ENCODE results near the gene PDE11A. TPM values are rescaled to one million over a fixed set of nuclear protein-coding genes. Genes with fewer than 3 reads are reported as not detected.

The PDE11A gene
- total RNA-seq, 2 donors from 2014 or later: 0.28 to 3.5 TPM

DNA sequence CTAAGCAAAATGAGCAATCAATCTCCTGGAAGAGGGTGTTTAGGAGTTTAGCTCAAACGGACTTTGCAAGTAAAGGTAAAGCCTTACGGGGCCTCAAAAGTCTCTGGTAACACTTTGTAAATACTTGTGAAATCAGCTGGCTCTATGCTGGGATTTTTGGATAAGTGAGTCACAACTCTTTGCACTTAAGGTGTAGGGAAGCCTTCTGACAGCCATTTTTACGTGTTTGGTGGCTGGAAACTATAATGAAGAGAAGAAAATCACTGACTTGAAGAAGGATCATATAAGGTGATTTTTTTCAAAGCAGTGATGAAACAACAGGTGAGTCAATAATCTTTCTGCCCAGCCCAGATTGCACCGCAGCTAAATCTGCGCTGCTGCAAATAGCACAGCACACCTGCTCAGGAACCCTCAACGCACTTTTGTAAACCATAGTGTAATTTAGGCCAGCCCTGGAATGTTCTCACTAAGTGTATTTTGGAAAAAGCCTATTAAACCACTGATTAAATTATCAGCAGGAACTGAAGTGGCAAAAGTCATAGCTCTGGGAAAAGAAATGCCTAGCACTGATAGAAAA is 461.2 kb downstream of the PDE11A start:
- TF ChIP-seq, protein P1, sequence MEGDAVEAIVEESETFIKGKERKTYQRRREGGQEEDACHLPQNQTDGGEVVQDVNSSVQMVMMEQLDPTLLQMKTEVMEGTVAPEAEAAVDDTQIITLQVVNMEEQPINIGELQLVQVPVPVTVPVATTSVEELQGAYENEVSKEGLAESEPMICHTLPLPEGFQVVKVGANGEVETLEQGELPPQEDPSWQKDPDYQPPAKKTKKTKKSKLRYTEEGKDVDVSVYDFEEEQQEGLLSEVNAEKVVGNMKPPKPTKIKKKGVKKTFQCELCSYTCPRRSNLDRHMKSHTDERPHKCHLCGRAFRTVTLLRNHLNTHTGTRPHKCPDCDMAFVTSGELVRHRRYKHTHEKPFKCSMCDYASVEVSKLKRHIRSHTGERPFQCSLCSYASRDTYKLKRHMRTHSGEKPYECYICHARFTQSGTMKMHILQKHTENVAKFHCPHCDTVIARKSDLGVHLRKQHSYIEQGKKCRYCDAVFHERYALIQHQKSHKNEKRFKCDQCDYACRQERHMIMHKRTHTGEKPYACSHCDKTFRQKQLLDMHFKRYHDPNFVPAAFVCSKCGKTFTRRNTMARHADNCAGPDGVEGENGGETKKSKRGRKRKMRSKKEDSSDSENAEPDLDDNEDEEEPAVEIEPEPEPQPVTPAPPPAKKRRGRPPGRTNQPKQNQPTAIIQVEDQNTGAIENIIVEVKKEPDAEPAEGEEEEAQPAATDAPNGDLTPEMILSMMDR (IDR thresholded peaks at IDR 0.05): no peak
- DNase-seq (ENCODE audit: low spot score) (no peak), ATAC-seq (ENCODE audit: insufficient number of reproducible peaks, low FRiP score, low read depth) (no peak)
- no peaks in the 10 kb centered on the region for H3K27me3 ChIP-seq (replicated peaks; ENCODE audit: insufficient read depth)
- H3K36me3 ChIP-seq: no peaks in the 10 kb centered on the region
- no peak overlapping the region for H3K4me3 ChIP-seq
- no peak overlapping the region for H3K27ac ChIP-seq
- H3K9me3 ChIP-seq: no peaks in the 10 kb centered on the region
- no peaks in the 10 kb centered on the region for H3K4me1 ChIP-seq (ENCODE audit: control insufficient read depth in 1 of 2, low read depth in 2 of 2)

DNA sequence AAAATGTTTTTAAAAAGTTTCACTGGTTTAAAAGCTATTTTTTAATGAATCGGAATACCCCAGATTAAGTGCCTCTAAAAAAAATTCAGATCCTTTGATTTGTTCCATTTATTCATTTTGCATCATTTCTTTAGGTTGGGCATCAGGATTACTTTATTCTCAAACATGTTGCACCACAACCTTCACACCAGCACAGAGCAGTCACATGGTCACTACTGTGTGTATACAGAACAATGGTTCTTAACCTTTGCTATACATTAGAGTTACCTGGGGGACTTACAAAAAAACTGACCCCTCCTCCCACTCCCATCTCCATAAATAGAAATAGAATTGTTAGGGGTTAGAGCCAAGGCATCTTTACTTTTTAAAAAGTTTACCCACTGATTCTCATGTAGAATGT is 461.8 kb downstream of the PDE11A start:
- TF ChIP-seq, protein P1 (IDR thresholded peaks at IDR 0.05): no peak
- ATAC-seq (ENCODE audit: insufficient number of reproducible peaks, low FRiP score, low read depth) (no peak), DNase-seq (ENCODE audit: low spot score) (no peak)
- no peak overlapping the region for H3K4me3 ChIP-seq
- no peaks in the 10 kb centered on the region for H3K9me3 ChIP-seq
- H3K27ac ChIP-seq: no peak overlapping the region
- no peaks in the 10 kb centered on the region for H3K36me3 ChIP-seq
- no peaks in the 10 kb centered on the region for H3K27me3 ChIP-seq (replicated peaks; ENCODE audit: insufficient read depth)
- H3K4me1 ChIP-seq (ENCODE audit: control insufficient read depth in 1 of 2, low read depth in 2 of 2): no peaks in the 10 kb centered on the region

DNA sequence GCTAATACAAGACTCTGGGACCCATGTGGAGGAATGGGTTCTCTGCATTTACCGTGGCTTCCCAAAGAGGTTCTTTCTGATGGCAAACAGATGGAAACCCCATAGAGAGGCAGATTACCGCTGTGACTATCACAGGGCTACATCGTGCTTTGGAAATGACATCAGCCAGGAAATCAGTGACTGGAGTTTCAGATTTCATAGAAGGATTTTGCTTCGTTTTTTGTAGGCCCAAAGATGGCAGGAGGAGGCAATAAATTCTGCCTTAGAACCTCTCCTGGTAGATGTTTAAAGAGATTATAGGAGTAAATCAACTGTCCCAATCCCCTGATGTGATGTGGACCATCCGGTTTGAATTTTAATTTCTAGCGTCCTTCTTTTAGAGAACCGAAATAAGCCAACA is 465.9 kb downstream of the PDE11A start:
- no peak for ATAC-seq (ENCODE audit: insufficient number of reproducible peaks, low FRiP score, low read depth)
- Histone ChIP-seq H3K9me3 (no peaks in the 10 kb centered on the region), H3K27me3 (replicated peaks; ENCODE audit: insufficient read depth) (no peaks in the 10 kb centered on the region), H3K27ac (no peak overlapping the region), H3K36me3 (no peaks in the 10 kb centered on the region), H3K4me3 (no peak overlapping the region), H3K4me1 (ENCODE audit: control insufficient read depth in 1 of 2, low read depth in 2 of 2) (no peaks in the 10 kb centered on the region)
- TF ChIP-seq, protein P1 (IDR thresholded peaks at IDR 0.05): no peak
- no peak for DNase-seq (ENCODE audit: low spot score)

DNA sequence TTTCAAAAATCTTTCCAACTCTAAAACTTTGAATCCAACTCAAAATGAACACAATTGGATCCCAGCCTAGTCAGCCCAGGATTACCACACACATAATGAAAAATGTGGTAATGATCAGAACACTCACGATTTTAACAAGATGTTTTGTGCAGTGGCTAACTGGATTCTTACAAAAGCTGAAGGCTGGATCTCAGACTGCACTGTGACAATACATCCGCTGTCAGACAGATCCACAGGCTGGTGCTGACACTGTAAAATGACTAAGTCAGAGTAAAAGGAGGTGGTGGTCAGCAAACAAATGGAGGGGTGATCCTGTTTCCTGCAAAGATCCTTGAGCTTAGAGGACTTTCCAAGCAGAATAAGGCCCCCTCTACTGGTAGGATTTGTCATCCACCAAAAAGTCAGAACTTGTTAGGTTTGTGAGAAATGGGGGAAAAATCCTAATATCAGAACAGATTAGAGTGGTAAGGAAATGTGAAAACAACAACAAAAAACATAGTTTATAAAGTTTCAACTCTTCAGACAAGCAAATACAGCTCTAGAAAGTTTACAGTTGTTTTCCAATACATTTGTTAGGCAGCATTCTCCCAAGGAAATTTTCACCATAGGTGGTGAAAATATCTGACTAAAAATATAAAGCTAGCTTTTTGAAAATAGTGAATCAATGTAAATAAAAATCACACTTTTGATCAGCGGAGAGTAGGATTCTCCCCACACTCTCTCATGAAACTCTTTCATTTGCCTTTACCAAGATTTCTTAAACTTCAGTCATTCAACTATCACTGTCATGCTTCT is 468.1 kb downstream of the PDE11A start:
- Histone ChIP-seq H3K36me3 (no peaks in the 10 kb centered on the region), H3K4me3 (peak overlapping the region; percentile 32), H3K9me3 (no peaks in the 10 kb centered on the region), H3K27ac (no peak overlapping the region), H3K27me3 (replicated peaks; ENCODE audit: insufficient read depth) (no peaks in the 10 kb centered on the region), H3K4me1 (ENCODE audit: control insufficient read depth in 1 of 2, low read depth in 2 of 2) (no peaks in the 10 kb centered on the region)
- peak; percentile 33 for ATAC-seq (ENCODE audit: insufficient number of reproducible peaks, low FRiP score, low read depth)
- DNase-seq (ENCODE audit: low spot score): no peak
- TF ChIP-seq, protein P1 (IDR thresholded peaks at IDR 0.05): peak; percentile 50

DNA sequence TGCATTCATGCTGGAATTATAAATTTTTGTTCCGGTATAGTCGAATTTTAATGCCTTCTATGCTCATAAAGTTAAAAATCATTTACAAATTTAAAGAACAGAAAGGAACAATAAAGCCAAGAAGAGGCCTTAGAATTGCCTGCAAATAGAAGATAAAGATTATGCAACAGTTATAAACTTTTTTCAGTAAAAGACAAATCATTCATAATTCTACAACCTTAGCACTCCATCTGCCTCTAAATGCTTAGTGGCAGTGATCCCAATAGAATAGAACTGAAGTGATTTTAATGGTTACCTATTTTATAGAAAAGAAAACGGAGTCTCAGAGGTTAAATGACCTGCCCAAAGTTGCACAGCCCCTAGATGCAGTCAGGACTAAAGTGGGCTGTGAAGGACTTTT is 468.8 kb downstream of the PDE11A start:
- no peak for ATAC-seq (ENCODE audit: insufficient number of reproducible peaks, low FRiP score, low read depth)
- TF ChIP-seq, protein P1 (IDR thresholded peaks at IDR 0.05): no peak
- peaks cover 0 to 4% of the 10 kb centered on the region in 2 donors for H3K4me1 ChIP-seq (ENCODE audit: control insufficient read depth in 1 of 2, low read depth in 2 of 2)
- no peak overlapping the region for H3K4me3 ChIP-seq
- no peaks in the 10 kb centered on the region for H3K27me3 ChIP-seq (replicated peaks; ENCODE audit: insufficient read depth)
- H3K27ac ChIP-seq: no peak overlapping the region
- no peaks in the 10 kb centered on the region for H3K36me3 ChIP-seq
- H3K9me3 ChIP-seq: no peaks in the 10 kb centered on the region
- no peak for DNase-seq (ENCODE audit: low spot score)

All from thoracic aorta (tissue), 2 donors.